ENCODE measurements around the gene SNX32.

The SNX32 gene

DNA sequence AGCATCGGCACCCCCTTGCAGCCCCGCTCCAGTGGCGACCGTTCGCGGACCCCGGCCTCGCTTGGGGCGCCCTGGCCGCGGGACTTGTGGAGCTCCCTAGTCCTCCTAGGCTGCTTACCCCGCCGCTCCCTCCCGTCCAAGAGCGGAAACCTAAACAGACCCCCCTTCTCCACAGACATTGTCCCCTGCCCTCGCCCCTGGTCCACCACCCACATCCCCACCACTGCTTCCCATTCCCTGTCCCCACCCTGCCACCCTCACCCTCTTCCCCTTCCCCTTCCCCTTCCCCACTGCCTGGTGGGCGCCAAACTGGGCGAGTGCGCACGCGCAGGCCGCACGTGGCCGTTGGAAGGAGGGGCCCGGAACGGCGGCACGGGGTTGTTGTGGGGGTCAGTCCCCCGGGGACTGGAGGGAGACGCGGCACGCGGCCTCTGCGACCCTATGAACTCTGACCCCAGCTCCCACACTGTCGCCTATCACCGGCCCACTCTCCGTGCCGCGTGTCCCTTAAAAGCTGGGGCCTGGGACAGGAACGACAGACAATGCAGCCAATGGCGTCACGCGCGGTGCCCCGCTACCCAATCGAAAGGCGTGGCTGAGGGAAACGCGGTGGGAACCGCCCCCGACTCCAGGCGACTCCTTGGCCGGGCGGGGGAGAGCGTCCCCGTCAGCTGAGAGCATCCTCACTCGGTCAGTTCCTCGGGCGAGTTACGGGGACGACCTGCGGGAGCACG lies at the start of gene SNX32:
Gene SNX32, plus strand, starts transcription at position 667 of the 734 bp plus-strand sequence. CDS start 103 bp downstream, outside the sequence.
- peak; percentile 83 for DNase-seq (ENCODE audit: low read depth)

- DNase-seq (ENCODE audit: low read depth), result no peak
These were observed 48.3 kb upstream of the SNX32 start for GRCh38 chr11:65785319-65786007.

DNA sequence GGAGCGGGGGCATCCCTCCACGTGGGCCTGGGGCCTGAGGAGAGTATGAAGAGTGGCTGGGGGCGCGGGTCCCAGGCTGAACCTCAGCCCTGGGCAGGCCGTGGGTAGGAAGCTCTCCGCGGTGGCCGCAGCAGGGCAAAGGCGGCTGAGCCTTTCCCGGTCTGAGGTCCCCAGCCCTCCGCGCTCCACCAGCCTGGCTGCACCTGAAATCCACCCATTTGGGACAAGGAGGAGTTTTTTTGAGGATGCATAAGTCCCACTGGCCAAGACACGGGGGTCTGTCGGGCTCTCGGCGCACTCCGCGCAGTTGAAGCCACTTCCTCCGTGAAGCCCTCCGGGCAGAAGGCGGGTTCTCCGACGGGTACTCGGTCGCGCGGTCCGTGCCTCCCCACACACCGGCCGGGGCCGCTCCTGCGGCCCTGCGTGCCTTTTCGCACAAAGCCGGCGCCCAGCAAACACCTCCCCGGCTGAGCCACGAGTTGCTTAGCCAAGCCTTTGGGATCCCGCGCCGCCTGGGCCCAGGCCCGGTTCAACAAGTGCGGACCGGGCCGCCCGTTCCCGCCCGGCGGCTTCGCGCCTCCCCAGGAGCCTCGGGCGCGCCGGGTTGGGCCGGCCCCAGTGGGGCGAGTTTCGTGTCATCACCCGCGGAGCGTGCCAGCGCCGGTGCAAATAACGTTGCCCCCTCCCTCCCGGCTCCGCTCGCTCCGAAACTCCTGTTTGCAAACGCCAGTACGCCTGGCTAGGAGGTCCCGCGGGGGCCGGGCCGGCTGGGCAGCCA lies 47.6 kb upstream of the SNX32 start:
- no peak for DNase-seq (ENCODE audit: low read depth)

GRCh38 chr11:65786786-65787636 lies 46.8 kb upstream of the SNX32 start, which contains the start of gene OVOL1:
OVOL1 (plus strand) TSS chr11:65787063; CDS start chr11:65787374, 311 bp downstream.
- DNase-seq (ENCODE audit: low read depth), result no peak

GRCh38 chr11:65787649-65788622 lies 45.8 kb upstream of the SNX32 start:
- DNase-seq (ENCODE audit: low read depth), result peak; percentile 63

DNA sequence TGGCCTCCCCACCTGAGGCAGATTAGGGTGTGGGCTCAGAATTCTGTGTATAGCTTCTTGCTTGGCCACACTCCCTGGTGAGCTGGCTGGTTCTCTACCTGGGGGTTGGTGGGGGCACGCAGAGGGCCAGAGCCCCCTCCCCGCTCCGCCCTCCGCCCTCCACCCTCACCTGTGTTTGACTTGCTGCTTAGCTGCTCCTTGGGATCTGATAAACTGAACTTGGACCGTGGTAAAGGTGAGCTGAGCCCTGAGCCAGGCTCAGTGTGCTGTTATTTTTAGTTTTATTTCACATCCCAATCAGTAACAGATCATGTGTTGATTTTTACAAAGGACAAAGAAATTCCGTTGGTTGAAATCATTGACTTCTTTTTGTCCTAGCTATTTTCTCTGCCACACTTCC lies 44.9 kb upstream of the SNX32 start:
- DNase-seq (ENCODE audit: low read depth), result no peak

DNA sequence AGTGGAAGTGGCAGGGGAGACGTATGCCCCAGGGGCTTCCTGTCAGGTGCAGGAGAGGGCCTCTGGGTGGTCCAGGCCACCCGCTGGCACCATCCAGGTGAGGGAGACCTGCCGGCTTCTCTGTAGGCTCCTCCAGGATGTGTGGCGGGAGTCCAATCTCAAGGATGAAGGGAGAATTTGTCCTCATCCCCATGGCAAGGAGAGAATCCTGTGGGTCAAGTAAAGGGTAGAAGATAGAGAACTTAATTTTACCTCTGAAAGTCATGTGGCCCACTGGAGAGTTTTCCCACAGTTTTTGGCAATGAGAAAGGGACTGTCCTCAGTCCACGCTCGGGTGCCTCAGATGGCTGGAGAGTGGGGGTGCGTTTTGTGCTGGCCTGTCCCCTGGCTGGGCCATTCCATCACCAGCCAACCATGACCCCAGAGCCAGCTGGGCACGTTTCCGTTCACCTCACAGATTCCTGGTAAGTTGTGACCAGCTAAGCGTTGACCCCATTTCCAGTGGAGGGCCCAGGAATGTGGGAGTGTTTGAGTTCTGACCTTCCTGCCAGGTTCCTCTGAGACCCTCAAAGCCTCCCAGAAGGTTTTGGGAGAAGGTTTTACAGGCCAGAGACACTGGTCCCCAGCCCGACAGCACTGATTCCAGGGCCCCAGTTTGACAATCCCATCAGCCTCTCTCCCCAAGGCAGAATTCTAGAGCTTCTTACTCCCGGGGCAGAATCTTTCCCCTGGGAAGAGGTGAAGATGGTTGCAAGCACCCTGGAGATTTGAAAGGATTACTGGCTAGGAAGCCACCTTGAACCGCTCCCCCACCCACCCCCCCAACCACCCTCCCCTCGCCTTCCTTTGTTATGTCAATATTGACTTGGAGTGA lies 44.3 kb upstream of the SNX32 start:
- DNase-seq (ENCODE audit: low read depth), result no peak

GRCh38 chr11:65790104-65790901 lies 43.5 kb upstream of the SNX32 start:
- DNase-seq (ENCODE audit: low read depth), result no peak

GRCh38 chr11:65790902-65791650 lies 42.7 kb upstream of the SNX32 start:
- DNase-seq (ENCODE audit: low read depth), result no peak

DNA sequence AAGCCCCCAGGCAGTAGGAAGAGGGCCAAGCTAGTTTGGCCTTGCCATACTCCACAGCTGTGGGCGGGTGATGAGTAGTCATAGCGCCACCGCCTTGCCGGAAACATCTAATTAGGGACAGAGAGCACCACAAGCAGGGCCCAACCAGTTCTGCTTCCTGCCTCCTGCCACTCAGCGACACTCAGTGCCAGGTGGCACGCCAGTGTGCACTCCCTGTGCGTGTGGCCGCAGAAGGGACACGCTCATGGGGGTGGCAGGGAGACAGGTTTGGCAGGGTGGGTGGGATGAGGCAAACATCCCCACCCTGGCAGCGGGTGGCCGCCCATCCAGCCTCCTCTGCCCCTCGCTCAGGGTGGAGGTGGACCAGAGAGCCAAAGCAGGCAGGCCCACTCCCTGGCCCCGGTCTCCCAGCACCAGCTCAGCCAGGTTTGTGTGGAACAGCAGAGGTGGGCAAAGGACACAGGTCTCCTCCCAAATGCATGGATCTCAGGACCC lies 42.0 kb upstream of the SNX32 start:
- DNase-seq (ENCODE audit: low read depth), result peak; percentile 35

DNA sequence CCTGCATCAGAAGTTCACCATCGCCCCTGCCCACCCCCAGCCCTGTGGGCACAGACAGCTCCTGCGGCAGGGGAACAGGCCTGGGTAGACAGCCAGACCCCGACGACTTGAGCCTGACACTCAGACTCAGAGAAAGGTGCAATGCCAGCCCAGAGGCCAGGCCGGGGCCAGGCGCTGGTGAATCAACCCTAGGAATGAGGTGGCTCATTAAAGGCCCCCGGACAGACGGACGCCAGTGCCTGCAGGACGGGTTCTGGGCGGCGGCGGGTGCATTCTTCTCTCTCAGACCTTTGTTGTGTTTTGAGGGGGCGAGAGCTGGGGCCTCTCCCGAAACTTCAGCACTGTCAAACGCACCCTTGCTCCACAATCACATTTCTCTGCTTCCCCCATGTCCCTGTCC lies 41.3 kb upstream of the SNX32 start:
- DNase-seq (ENCODE audit: low read depth), result no peak

DNA sequence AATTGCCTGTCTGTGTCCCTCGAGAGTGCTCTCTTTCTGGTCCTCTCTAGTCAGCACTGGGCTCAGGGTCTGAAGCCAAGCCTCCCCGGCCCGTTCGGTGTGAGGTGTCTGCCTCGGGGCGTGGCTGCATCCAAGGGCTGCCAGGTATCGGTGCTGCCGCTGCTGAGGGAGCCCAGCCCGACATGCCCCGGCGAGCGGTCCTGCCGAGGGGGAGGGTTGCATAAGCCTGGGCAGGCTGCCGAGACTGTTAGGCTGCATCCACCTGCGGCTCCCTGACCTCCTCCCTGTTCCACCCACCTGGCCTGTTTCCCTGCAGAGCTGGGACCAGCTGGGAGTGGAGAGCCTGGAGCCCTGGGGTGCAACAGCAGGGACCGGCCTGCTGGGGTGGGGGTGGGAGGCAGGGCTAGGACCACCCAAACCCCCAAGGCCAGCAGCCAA lies 40.6 kb upstream of the SNX32 start:
- DNase-seq (ENCODE audit: low read depth), result no peak

GRCh38 chr11:65793625-65794400 lies 40.0 kb upstream of the SNX32 start:
- DNase-seq (ENCODE audit: low read depth), result no peak

DNA sequence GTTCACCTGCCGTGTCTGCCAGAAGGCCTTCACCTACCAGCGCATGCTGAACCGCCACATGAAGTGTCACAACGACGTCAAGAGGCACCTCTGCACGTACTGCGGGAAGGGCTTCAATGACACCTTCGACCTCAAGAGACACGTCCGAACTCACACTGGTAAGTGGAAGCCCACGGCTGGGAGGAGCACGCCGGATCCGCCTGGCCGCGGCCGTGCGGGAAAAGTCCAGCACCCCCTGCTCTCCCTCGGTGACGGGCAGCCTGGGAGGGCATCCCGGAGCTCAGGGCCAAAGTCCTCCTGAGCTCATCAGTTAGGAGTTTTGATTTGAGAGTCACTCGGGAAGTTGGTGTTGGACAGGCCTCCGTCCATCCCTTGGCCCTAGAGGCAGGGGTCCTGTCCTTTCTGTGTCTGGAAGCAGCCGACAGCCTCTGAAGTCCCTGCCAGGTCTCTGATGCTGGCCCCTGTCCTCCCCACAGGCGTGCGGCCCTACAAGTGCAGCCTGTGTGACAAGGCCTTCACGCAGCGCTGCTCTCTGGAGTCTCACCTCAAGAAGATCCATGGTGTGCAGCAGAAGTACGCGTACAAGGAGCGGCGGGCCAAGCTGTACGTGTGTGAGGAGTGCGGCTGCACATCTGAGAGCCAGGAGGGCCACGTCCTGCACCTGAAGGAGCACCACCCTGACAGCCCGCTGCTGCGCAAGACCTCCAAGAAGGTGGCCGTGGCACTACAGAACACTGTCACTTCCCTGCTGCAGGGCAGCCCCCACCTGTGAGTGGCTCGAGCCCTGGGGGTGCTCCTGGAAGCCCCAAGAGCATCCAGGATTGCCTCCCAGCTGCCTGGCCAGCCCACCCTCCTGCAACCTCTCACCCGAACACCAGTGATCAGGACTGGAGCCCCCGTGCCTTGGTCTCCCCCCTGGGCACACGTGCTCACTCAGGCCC lies 38.9 kb upstream of the SNX32 start:
- no peak for DNase-seq (ENCODE audit: low read depth)

DNA sequence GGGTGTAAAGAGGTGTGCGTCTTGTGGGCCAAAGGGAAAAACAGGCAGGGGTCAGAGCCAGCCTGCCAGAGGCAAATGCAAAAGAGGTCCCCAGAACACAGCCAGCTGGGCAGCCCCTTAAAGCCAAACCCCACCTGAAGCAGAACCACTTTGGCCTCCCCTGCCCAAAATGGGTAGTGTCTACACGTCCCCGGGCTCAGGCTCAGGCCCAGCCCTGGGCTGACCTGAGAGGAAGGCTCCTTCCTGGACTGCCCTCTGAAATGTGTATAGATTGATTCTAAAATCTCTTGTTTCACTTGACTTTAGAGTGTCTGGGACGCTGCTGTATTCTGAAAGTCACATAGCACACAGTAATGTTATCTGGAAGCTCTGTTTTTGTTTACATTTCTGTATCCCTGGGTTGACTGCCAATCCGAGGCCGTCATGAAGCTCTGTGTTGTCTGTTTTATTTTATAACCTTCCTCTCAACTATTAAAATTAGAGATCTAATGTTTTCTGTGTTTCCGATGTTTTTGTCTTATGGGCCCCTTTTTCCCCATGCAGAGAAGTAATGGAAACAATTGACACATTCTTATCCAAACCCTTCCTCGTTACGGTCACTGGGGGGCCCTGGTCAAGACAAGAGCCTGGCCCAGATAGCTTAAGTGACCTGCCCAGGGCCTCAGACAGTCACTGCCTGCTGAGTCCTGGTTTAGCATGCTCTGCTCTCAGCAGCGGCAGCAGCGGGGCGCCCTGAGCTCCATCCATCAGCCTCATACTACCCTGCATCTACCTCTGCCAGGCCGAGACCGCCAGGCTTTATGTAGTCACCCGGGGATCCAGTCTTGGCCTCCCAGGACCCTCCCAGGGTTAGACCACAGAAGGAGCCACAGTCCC lies 36.8 kb upstream of the SNX32 start:
- no peak for DNase-seq (ENCODE audit: low read depth)

All from CMK (cell line).